Sigmoid colon (tissue), 7 donors: ENCODE results near the gene HEATR1. TPM values are rescaled to one million over a fixed set of nuclear protein-coding genes. Genes with fewer than 3 reads are reported as not detected.

Experiments
- DNase-seq: peaks from one replicate; pipeline ENCODE4 v3.0.0-alpha.2; 2019
- H3K27ac ChIP-seq, 4 donors: fragments of 200-600 bp; sonication (generic); one replicate each; pipeline ENCODE4 v1.5.1; 2016 to 2019; ENCODE audit warnings: mild to moderate bottlenecking in 1 of 4
- H3K27me3 ChIP-seq, 3 donors: fragments of 200-600 bp; sonication (generic); one replicate each; pipeline ENCODE4 v1.5.1; 2019; ENCODE audit warnings: mild to moderate bottlenecking in 1 of 3
- H3K36me3 ChIP-seq, 4 donors: fragments of 200-600 bp; sonication (generic); one replicate each; pipeline ENCODE4 v1.5.1; 2016 to 2019
- H3K4me1 ChIP-seq, 4 donors: fragments of 200-600 bp; sonication (generic); one replicate each; pipeline ENCODE4 v1.5.1; 2017 to 2019
- H3K4me3 ChIP-seq, 4 donors: fragments of 200-600 bp; sonication (generic); one replicate each; pipeline ENCODE4 v1.5.1; 2017 to 2019; ENCODE audit warnings: mild to moderate bottlenecking in 2 of 4, moderate library complexity in 1 of 4
- H3K9me3 ChIP-seq, 4 donors: fragments of 200-600 bp in 3 of 4; sonication (generic) in 3 of 4; one replicate each; pipeline versions ENCODE4 v1.5.1 to v1.6.1; 2013 to 2019
- CTCF ChIP-seq, 4 experiments: fragments of 450-650 bp in 3 of 4; fragments of 200-600 bp in 1 of 4; IDR thresholded peaks; one replicate each; pipeline ENCODE4 v1.5.1; 2016 to 2019; ENCODE audit warnings: antibody characterized with exemption in 4 of 4, mild to moderate bottlenecking in 3 of 4, moderate library complexity in 2 of 4
- EP300 ChIP-seq, 4 donors: sonication (generic); formaldehyde crosslinking; IDR thresholded peaks; one replicate each; pipeline ENCODE4 v1.6.1; 2017; ENCODE audit warnings: antibody characterized with exemption in 4 of 4
- POLR2A ChIP-seq, 2 donors: fragments of 450-650 bp; IDR thresholded peaks; one replicate each; pipeline ENCODE4 v1.6.1; 2016; ENCODE audit warnings: antibody characterized with exemption in 2 of 2, mild to moderate bottlenecking in 2 of 2, moderate library complexity in 2 of 2
- POLR2AphosphoS5 ChIP-seq, 4 donors: sonication (generic); formaldehyde crosslinking; IDR thresholded peaks; one replicate each; pipeline ENCODE4 v1.6.1; 2017; ENCODE audit warnings: antibody characterized with exemption in 4 of 4
- WGBS, 2 donors: extraction: QIAGEN DNeasy Blood & Tissue Kit; methylation state at CpG; one replicate each; pipeline ENCODE4 v1.1.7; 2013; 5-methylcytosine and 5-hydroxymethylcytosine counted together
- intact Hi-C: fragments of 100-400 bp; cut with DNase I; formaldehyde crosslinking; loops from one replicate; pipeline ENCODE4 v1.15.1; 2023
- polyA plus RNA-seq, 3 donors: library from polyadenylated mRNA; stranded (reverse); fragments of 200-250 nt; gene quantifications; one replicate each; pipeline ENCODE4 v1.2.3, GENCODE V29; 2013
- total RNA-seq, 4 donors: library from RNA; depleted of rRNA; stranded (reverse); fragments of >200 nt; gene quantifications; one replicate each; pipeline ENCODE4 v1.1.0, GENCODE V29; 2016
- donor health status: healthy with polysubstance abuse.
- donor health status: Bipolar disorder and iron deficiency.
- donor health status: healthy.

The HEATR1 gene
- total and polyA plus RNA-seq, 7 donors: 0.92 to 22.1 (median 14.4) TPM

GRCh38 chr1:236511735-236512418 lies 92.4 kb downstream of the HEATR1 start:
- no peak for TF ChIP-seq CTCF (IDR thresholded peaks at IDR 0.05)
- no peak for TF ChIP-seq POLR2AphosphoS5 (IDR thresholded peaks at IDR 0.05)
- TF ChIP-seq POLR2A (IDR thresholded peaks at IDR 0.05): no peak
- no peak for TF ChIP-seq EP300 (IDR thresholded peaks at IDR 0.05)
- Histone ChIP-seq H3K27ac (no peak overlapping the region), H3K27me3 (no peaks in the 10 kb centered on the region), H3K9me3 (no peaks in the 10 kb centered on the region), H3K4me1 (no peaks in the 10 kb centered on the region), H3K36me3 (no peaks in the 10 kb centered on the region), H3K4me3 (no peak overlapping the region)
- 93 to 94% methylated on average over 11 of the region's 11 CpGs for WGBS, 2 donors
- no peak for DNase-seq
- intact Hi-C loops: no loop called here

DNA sequence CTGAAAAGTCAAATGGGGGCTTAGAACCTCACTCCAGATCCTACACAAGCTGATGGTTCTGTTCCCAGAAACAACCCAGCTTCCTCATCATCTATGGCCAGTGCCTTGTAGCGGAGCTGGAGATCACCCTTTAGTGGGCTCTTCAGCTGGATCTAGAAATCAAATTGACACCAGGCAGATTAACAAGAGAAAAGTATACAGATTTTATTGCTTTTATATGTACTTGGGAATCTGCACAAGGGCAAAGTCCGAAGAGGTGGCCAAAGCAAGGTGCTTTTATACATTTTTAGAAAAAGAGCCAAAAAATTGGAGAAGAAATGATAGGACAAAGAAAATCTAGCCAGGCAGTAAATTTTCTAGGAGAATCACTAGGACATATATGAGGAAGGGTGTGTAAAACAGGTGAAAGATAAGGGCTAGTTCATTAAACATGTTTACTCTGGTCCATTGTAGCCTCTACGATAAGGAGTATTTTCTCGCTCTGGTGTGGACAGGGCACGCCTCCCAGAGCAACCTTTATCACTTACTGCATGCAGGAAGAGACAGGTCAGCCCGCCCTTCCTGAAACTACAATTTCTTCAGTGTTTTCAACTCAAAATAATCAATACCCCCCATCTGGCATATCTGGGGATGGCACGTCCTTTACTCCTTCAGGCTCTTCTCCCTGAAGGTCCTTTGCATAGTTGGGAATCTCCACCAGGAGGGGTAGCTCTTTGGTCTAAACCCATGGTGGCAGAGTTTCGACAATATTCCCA lies 94.5 kb downstream of the HEATR1 start:
- H3K4me3 ChIP-seq: no peak overlapping the region

GRCh38 chr1:236509203-236509602 lies 95.1 kb downstream of the HEATR1 start:
- no peaks in the 10 kb centered on the region for H3K9me3 ChIP-seq
- no peak for DNase-seq
- no peaks in the 10 kb centered on the region for H3K36me3 ChIP-seq
- intact Hi-C loops: no loop called here
- H3K27ac ChIP-seq: no peak overlapping the region
- no peaks in the 10 kb centered on the region for H3K4me1 ChIP-seq
- no peaks in the 10 kb centered on the region for H3K27me3 ChIP-seq
- TF ChIP-seq CTCF (IDR thresholded peaks at IDR 0.05) (no peak), POLR2A (IDR thresholded peaks at IDR 0.05) (no peak), POLR2AphosphoS5 (IDR thresholded peaks at IDR 0.05) (no peak)
- WGBS, 2 donors: 30 to 72% methylated on average over 1 of the region's 1 CpG
- no peak overlapping the region for H3K4me3 ChIP-seq

More for the DNA sequence above, 94.5 kb downstream of the HEATR1 start:
- TF ChIP-seq CTCF (IDR thresholded peaks at IDR 0.05): no peak
- no peak for TF ChIP-seq POLR2AphosphoS5 (IDR thresholded peaks at IDR 0.05)
- no peak for TF ChIP-seq EP300 (IDR thresholded peaks at IDR 0.05)
- TF ChIP-seq POLR2A (IDR thresholded peaks at IDR 0.05): no peak
- Histone ChIP-seq H3K27ac (no peak overlapping the region), H3K27me3 (no peaks in the 10 kb centered on the region), H3K4me1 (no peaks in the 10 kb centered on the region), H3K36me3 (no peaks in the 10 kb centered on the region), H3K9me3 (no peaks in the 10 kb centered on the region)
- 27 to 75% methylated on average over 8 of the region's 8 CpGs for WGBS, 2 donors
- intact Hi-C loops: no loop called here
- no peak for DNase-seq

DNA sequence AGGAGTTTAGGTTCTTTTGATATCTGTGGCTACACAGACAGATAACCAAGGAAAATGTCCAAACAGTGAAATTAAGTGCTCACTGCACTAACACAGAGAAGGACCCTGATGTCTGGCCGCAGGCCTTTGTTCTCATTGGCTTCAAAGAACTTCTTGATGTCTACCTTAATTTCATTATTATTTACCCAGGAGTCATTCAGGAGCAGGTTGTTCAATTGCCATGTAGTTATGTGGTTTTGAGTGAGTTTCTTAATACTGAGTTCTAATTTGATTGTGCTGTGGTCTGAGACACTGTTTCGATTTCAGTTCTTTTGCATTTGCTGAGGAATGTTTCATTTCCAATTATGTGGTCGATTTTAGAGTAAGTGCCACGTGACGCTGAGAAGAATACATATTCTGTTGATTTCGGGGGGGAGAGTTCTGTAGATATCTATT lies 95.7 kb downstream of the HEATR1 start:
- intact Hi-C loops: no loop called here
- Histone ChIP-seq H3K4me3 (no peak overlapping the region), H3K4me1 (no peaks in the 10 kb centered on the region), H3K27ac (no peak overlapping the region), H3K9me3 (no peaks in the 10 kb centered on the region), H3K36me3 (no peaks in the 10 kb centered on the region), H3K27me3 (no peaks in the 10 kb centered on the region)
- DNase-seq: no peak
- no peak for TF ChIP-seq CTCF (IDR thresholded peaks at IDR 0.05)
- no peak for TF ChIP-seq EP300 (IDR thresholded peaks at IDR 0.05)
- TF ChIP-seq POLR2AphosphoS5 (IDR thresholded peaks at IDR 0.05): no peak
- no peak for TF ChIP-seq POLR2A (IDR thresholded peaks at IDR 0.05)
- 79 to 83% methylated on average over 6 of the region's 6 CpGs for whole genome bisulfite sequencing, 2 donors
